T-helper 9 cell (primary cell): ENCODE data around the gene STK40.
A peak's percentile ranks its signal among the peaks of the same experiment; 100 is the strongest.

Experiments
- DNase-seq: peaks from one replicate; pipeline ENCODE4 v3.0.0-alpha.2; 2020

STK40 gene

GRCh38 chr1:36306902-36307456 lies 78.7 kb downstream of the STK40 start:
- peak; percentile 91 for DNase-seq

GRCh38 chr1:36306210-36306901 lies 79.4 kb downstream of the STK40 start, which contains the start of gene SH3D21:
Gene SH3D21 (plus strand): TSS chr1:36306368. CDS start chr1:36306421, 53 bp downstream.
- peak; percentile 37 for DNase-seq

GRCh38 chr1:36305915-36306209 lies 79.9 kb downstream of the STK40 start:
- DNase-seq = no peak

- no peak for DNase-seq
Measured at GRCh38 chr1:36304970-36305914, 80.5 kb downstream of the STK40 start.

- no peak for DNase-seq
Measured at GRCh38 chr1:36304521-36304920, 81.2 kb downstream of the STK40 start.

- DNase-seq = no peak
Measured at GRCh38 chr1:36303650-36304360, 81.9 kb downstream of the STK40 start.

- no peak for DNase-seq
Measured at GRCh38 chr1:36303244-36303643, 82.5 kb downstream of the STK40 start.

- DNase-seq = no peak
Measured at GRCh38 chr1:36301220-36301619, 84.5 kb downstream of the STK40 start.

GRCh38 chr1:36300526-36300925 lies 85.2 kb downstream of the STK40 start:
- DNase-seq = no peak

GRCh38 chr1:36298640-36299039 lies 87.1 kb downstream of the STK40 start:
- no peak for DNase-seq

- no peak for DNase-seq
Measured at GRCh38 chr1:36297062-36297461, 88.7 kb downstream of the STK40 start.

- DNase-seq = no peak
Measured at GRCh38 chr1:36295390-36295789, 90.3 kb downstream of the STK40 start.
